SK-N-MC (cell line): ENCODE results near the gene ISG20.

ENCODE experiments used
- EZH2 ChIP-seq: fragments of 200-600 bp; sonication (generic); IDR thresholded peaks from one replicate; pipeline ENCODE4 v1.6.1; 2017; ENCODE audit warnings: antibody characterized with exemption
- POLR2AphosphoS5 ChIP-seq: IDR thresholded peaks from 2 replicates; pipeline ENCODE4 v1.6.1; 2012; ENCODE audit warnings: mild to moderate bottlenecking, low read depth, low read length, borderline replicate concordance

DNA sequence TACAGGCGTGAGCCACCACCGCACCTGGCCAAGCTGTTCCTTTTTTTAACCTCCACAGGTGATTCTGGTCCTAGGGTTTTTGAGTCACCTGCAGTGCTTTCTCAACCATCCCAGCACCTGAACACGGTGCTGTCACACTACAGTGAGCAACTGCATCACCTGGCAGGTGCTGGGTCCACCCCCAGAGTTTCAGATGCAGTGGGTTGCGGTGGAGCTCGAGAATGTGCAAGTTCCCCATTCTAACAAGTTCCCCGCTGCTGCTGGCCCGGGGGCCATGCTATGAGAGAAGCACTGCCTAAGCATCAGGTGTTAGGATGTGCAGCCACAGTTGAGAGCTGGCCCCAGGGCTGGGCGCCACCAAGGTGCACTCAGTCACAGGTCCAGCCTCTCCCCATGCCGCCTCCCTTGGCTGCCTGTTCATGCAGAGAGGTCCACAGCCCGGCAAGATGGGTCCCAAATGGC, 18.0 kb downstream of the ISG20 start:
- no peak for TF ChIP-seq EZH2
- no peak for TF ChIP-seq POLR2AphosphoS5
